Stomach (tissue), 4 donors: ENCODE results near the gene GLI1.

Experiments
- CTCF ChIP-seq, 7 experiments: fragments of 450-650 bp in 4 of 7; fragments of 200-600 bp in 3 of 7; sonication (generic) in 3 of 7; IDR thresholded peaks; one replicate each; pipeline ENCODE4 v1.5.1; 2016 to 2019; ENCODE audit warnings: antibody characterized with exemption in 7 of 7, control low read depth in 2 of 7, mild to moderate bottlenecking in 1 of 7
- EP300 ChIP-seq: sonication (generic); formaldehyde crosslinking; IDR thresholded peaks from one replicate; pipeline ENCODE4 v1.6.1; 2017; ENCODE audit warnings: antibody characterized with exemption
- POLR2A ChIP-seq, 4 donors: fragments of 450-650 bp; IDR thresholded peaks; one replicate each; pipeline ENCODE4 v1.6.1; 2016; ENCODE audit warnings: antibody characterized with exemption in 4 of 4, control low read depth in 2 of 4, mild to moderate bottlenecking in 1 of 4, moderate library complexity in 1 of 4
- POLR2AphosphoS5 ChIP-seq, 3 donors: sonication (generic); formaldehyde crosslinking; IDR thresholded peaks; one replicate each; pipeline ENCODE4 v1.6.1; 2016; ENCODE audit warnings: antibody characterized with exemption in 3 of 3

GRCh38 chr12:57456737-57457490, 2.7 kb upstream of the GLI1 start:
- no peak for TF ChIP-seq CTCF (IDR thresholded peaks at IDR 0.05)
- no peak for TF ChIP-seq POLR2A (IDR thresholded peaks at IDR 0.05)
- TF ChIP-seq EP300, result no peak
- no peak for TF ChIP-seq POLR2AphosphoS5 (IDR thresholded peaks at IDR 0.05)
